A549 (cell line): ENCODE results near the gene SHANK2. TPM values are rescaled to one million over a fixed set of nuclear protein-coding genes. Genes with fewer than 3 reads are reported as not detected.

Experiments used
- ATAC-seq, 2 experiments: fragments of 200-7000 bp in 1 of 2; fragments of >200 bp in 1 of 2; cut with Nextera tagmentation in 1 of 2; cut with Tn5 transposase in 1 of 2; 3 replicates each; pipeline versions ENCODE4 v1.8.0 to v1.9.1; 2018 to 2020; ENCODE audit warnings: mild to moderate bottlenecking in 1 of 2, moderate library complexity in 1 of 2
- CTCF ChIA-PET: fragments of 300-600 bp; sonication (Branson Sonifier 250); formaldehyde crosslinking; extraction: SDS; loops from one replicate; lab custom pipeline; 2021; ENCODE audit warnings: antibody characterized with exemption, inconsistent platforms; lab: Yijun Ruan, JAX
- POLR2A ChIA-PET: fragments of 350-600 bp; formaldehyde crosslinking; extraction: SDS; loops from one replicate; lab custom pipeline; 2021; ENCODE audit warnings: antibody characterized with exemption, inconsistent platforms; lab: Yijun Ruan, JAX
- DNase-seq, 2 experiments: peaks; one replicate each; pipeline versions ENCODE4 v3.0.0 to v3.0.0-alpha.2; 2011 to 2016; ENCODE audit warnings: low read depth in 1 of 2, low spot score in 1 of 2
- FAIRE-seq: peaks from 2 replicates; lab custom pipeline; 2011; peaks lifted over from hg19 to GRCh38; lab: Jason Lieb, UNC
- H3K27ac ChIP-seq, 2 experiments: fragments of >200 bp; sonication (Bioruptor Twin); formaldehyde crosslinking; 3 replicates each; pipeline ENCODE4 v1.5.1; 2016 to 2017
- H3K4me1 ChIP-seq: fragments of >200 bp; sonication (Bioruptor Twin); formaldehyde crosslinking; 3 replicates; pipeline ENCODE4 v1.6.1; 2016
- H3K4me2 ChIP-seq: fragments of >200 bp; sonication (Bioruptor Twin); formaldehyde crosslinking; 3 replicates; pipeline ENCODE4 v1.6.1; 2016
- H3K4me3 ChIP-seq: fragments of >200 bp; sonication (Bioruptor Twin); formaldehyde crosslinking; 3 replicates; pipeline ENCODE4 v1.5.1; 2016
- H3K9me3 ChIP-seq: fragments of >200 bp; sonication (Bioruptor Twin); formaldehyde crosslinking; 3 replicates; pipeline ENCODE4 v1.6.1; 2016
- CBX8 ChIP-seq: fragments of 200-600 bp; sonication (generic); IDR thresholded peaks from 2 replicates; pipeline ENCODE4 v1.6.1; 2016
- CHD4 ChIP-seq: fragments of 200-600 bp; sonication (generic); IDR thresholded peaks from 2 replicates; pipeline ENCODE4 v1.6.1; 2016; ENCODE audit warnings: antibody characterized with exemption, mild to moderate bottlenecking, borderline replicate concordance
- FOSB ChIP-seq: fragments of 250-450 bp; sonication (Bioruptor Pico); IDR thresholded peaks from 2 replicates; pipeline ENCODE4 v1.5.0; 2020; ENCODE audit warnings: mild to moderate bottlenecking, moderate library complexity
- FOSL2 ChIP-seq, 2 experiments: fragments of 450-650 bp in 1 of 2; fragments of >200 bp in 1 of 2; sonication (Bioruptor Twin) in 1 of 2; formaldehyde crosslinking; IDR thresholded peaks; 2 replicates each; pipeline versions ENCODE4 v1.5.0 to v1.6.1; 2016 to 2020; ENCODE audit warnings: mild to moderate bottlenecking in 1 of 2, moderate library complexity in 1 of 2
- FOXS1 ChIP-seq: fragments of 250-450 bp; sonication (Bioruptor Pico); IDR thresholded peaks from 2 replicates; pipeline ENCODE4 v1.5.0; 2020; ENCODE audit warnings: mild to moderate bottlenecking, moderate library complexity
- GATA3 ChIP-seq: IDR thresholded peaks from 2 replicates; pipeline ENCODE4 v1.6.1; 2012; ENCODE audit warnings: borderline replicate concordance
- HEYL ChIP-seq: fragments of 250-450 bp; sonication (Bioruptor Pico); IDR thresholded peaks from 2 replicates; pipeline ENCODE4 v1.8.0; 2021; ENCODE audit warnings: mild to moderate bottlenecking, moderate library complexity
- HOXA7 ChIP-seq: fragments of 250-450 bp; sonication (Bioruptor Pico); IDR thresholded peaks from 2 replicates; pipeline ENCODE4 v1.5.0; 2020; ENCODE audit warnings: mild to moderate bottlenecking, moderate library complexity
- HOXB5 ChIP-seq: fragments of 250-450 bp; sonication (Bioruptor Pico); IDR thresholded peaks from 2 replicates; pipeline ENCODE4 v1.5.0; 2020; ENCODE audit warnings: mild to moderate bottlenecking, moderate library complexity
- KDM1A ChIP-seq: fragments of 200-600 bp; sonication (generic); IDR thresholded peaks from 2 replicates; pipeline ENCODE4 v1.6.1; 2016; ENCODE audit warnings: low read depth, mild to moderate bottlenecking
- KDM5A ChIP-seq: fragments of 200-600 bp; sonication (generic); IDR thresholded peaks from 2 replicates; pipeline ENCODE4 v1.6.1; 2016; ENCODE audit warnings: antibody characterized with exemption, mild to moderate bottlenecking
- MAZ ChIP-seq: fragments of 150-350 bp; IDR thresholded peaks from 2 replicates; pipeline ENCODE4 v1.6.1; 2014; ENCODE audit warnings: antibody characterized with exemption, low read depth, low read length, borderline replicate concordance
- MYC ChIP-seq: IDR thresholded peaks from 2 replicates; pipeline ENCODE4 v1.6.1; 2012; ENCODE audit warnings: mild to moderate bottlenecking, inconsistent platforms, low read length, improper control_type of control experiment, borderline replicate concordance
- PHF8 ChIP-seq: fragments of 200-600 bp; sonication (generic); IDR thresholded peaks from 2 replicates; pipeline ENCODE4 v1.6.1; 2016; ENCODE audit warnings: low read depth, mild to moderate bottlenecking, antibody characterized with exemption, moderate library complexity, borderline replicate concordance
- POLR2AphosphoS2 ChIP-seq: conservative IDR thresholded peaks from 2 replicates; pipeline ENCODE4 v1.6.1; 2012; ENCODE audit warnings: low read length, improper control_type of control experiment, inconsistent platforms
- RCOR1 ChIP-seq: fragments of 150-350 bp; IDR thresholded peaks from 2 replicates; pipeline ENCODE4 v1.6.1; 2014; ENCODE audit warnings: antibody characterized with exemption, low read length, low read depth
- RFX5 ChIP-seq: fragments of 450-650 bp; IDR thresholded peaks from 2 replicates; pipeline ENCODE4 v1.7.1; 2014; ENCODE audit warnings: antibody characterized with exemption, mild to moderate bottlenecking, moderate library complexity
- TFCP2L1 ChIP-seq: fragments of 250-450 bp; sonication (Bioruptor Pico); IDR thresholded peaks from 2 replicates; pipeline ENCODE4 v1.5.0; 2021; ENCODE audit warnings: mild to moderate bottlenecking
- ZNF302 ChIP-seq: fragments of 250-450 bp; sonication (Bioruptor Pico); IDR thresholded peaks from 2 replicates; pipeline ENCODE4 v1.9.0; 2021; ENCODE audit warnings: inconsistent platforms, mild to moderate bottlenecking, moderate library complexity
- ZSCAN20 ChIP-seq: fragments of 250-450 bp; sonication (Bioruptor Pico); IDR thresholded peaks from 2 replicates; pipeline ENCODE4 v1.8.0; 2022; ENCODE audit warnings: mild to moderate bottlenecking, moderate library complexity
- WGBS: methylation state at CpG from one replicate; pipeline ENCODE4 v1.1.6; 2017; ENCODE audit errors: missing lambda C conversion rate; 5-methylcytosine and 5-hydroxymethylcytosine counted together
- polyA plus RNA-seq, 4 experiments: library from polyadenylated mRNA; depleted of rRNA in 3 of 4; stranded (reverse); fragments of >200 nt; fragmentation: RNase III in 1 of 4; extraction: RNeasy Plus Mini Kit Qiagen cat#74134 plus additional on column Dnase treatment in 1 of 4; gene quantifications; 2 replicates in 3 of 4; 3 replicates in 1 of 4; pipeline ENCODE4 v1.2.3, GENCODE V29; 2011 to 2017
- TF ChIP-seq, protein P1 (sequence below): IDR thresholded peaks from 2 replicates; pipeline ENCODE4 v1.6.1; 2012
- TF ChIP-seq, protein P2 (sequence below): fragments of 200-600 bp; sonication (generic); IDR thresholded peaks from 2 replicates; pipeline ENCODE4 v1.6.1; 2016; ENCODE audit warnings: antibody characterized with exemption, mild to moderate bottlenecking, moderate library complexity
- TF ChIP-seq, protein P3 (sequence below): IDR thresholded peaks from 2 replicates; pipeline ENCODE4 v1.6.1; 2012
- TF ChIP-seq, protein P4 (sequence below): fragments of >200 bp; sonication (Bioruptor Twin); formaldehyde crosslinking; IDR thresholded peaks from 3 replicates; pipeline ENCODE4 v1.5.1; 2016

SHANK2 gene
- polyA plus RNA-seq, 2 of the 4 experiments (the other 2 are of a cell fraction) = 5.3 to 7.6 TPM

DNA sequence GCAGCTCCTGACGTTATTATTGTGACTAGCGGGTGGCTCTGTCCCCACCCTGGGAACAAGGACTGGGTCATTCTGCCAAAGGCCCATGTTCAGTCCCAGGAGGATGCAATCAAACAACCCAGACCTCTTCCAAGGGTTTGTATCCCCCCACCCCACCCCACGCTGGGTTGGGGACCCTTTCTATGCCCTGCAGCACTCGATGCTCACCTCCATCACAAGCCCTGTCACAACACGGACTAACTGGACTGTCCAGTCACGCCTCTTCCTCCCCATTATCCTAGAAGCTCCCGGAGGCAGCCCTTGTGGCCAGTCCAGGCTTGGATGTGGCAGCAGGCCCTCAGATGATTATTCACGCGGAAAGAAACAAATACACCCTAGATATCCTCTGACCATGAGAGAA, 3.7 kb downstream of the SHANK2 start:
- Histone ChIP-seq H3K27ac (no peak overlapping the region), H3K4me3 (no peak overlapping the region), H3K9me3 (no peaks in the 10 kb centered on the region), H3K4me1 (peaks cover 20% of the 10 kb centered on the region), H3K4me2 (no peak overlapping the region)
- ATAC-seq (no peak), DNase-seq (no peak), FAIRE-seq (no peak)
- 82% methylated on average over 9 of the region's 9 CpGs for WGBS
- POLR2A ChIA-PET = no interaction called here
- CTCF ChIA-PET = interaction anchor here (1.5 to 6.2 kb wide), 2 partner anchors 9 to 95 kb away, joined by 3 to 77 read pairs; no protein-coding TSS in a partner anchor
- TF ChIP-seq GATA3 = no peak
- no peak for TF ChIP-seq ZSCAN20 (CRISPR knock-in tag)
- TF ChIP-seq CHD4 = no peak
- TF ChIP-seq, protein P1, sequence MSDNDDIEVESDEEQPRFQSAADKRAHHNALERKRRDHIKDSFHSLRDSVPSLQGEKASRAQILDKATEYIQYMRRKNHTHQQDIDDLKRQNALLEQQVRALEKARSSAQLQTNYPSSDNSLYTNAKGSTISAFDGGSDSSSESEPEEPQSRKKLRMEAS = no peak
- TF ChIP-seq, protein P2, sequence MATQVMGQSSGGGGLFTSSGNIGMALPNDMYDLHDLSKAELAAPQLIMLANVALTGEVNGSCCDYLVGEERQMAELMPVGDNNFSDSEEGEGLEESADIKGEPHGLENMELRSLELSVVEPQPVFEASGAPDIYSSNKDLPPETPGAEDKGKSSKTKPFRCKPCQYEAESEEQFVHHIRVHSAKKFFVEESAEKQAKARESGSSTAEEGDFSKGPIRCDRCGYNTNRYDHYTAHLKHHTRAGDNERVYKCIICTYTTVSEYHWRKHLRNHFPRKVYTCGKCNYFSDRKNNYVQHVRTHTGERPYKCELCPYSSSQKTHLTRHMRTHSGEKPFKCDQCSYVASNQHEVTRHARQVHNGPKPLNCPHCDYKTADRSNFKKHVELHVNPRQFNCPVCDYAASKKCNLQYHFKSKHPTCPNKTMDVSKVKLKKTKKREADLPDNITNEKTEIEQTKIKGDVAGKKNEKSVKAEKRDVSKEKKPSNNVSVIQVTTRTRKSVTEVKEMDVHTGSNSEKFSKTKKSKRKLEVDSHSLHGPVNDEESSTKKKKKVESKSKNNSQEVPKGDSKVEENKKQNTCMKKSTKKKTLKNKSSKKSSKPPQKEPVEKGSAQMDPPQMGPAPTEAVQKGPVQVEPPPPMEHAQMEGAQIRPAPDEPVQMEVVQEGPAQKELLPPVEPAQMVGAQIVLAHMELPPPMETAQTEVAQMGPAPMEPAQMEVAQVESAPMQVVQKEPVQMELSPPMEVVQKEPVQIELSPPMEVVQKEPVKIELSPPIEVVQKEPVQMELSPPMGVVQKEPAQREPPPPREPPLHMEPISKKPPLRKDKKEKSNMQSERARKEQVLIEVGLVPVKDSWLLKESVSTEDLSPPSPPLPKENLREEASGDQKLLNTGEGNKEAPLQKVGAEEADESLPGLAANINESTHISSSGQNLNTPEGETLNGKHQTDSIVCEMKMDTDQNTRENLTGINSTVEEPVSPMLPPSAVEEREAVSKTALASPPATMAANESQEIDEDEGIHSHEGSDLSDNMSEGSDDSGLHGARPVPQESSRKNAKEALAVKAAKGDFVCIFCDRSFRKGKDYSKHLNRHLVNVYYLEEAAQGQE = no peak
- no peak for TF ChIP-seq FOXS1 (CRISPR knock-in tag)
- no peak for TF ChIP-seq FOSL2 (IDR thresholded peaks at IDR 0.05)
- TF ChIP-seq FOSL2 (CRISPR knock-in tag; IDR thresholded peaks at IDR 0.05) = no peak
- no peak for TF ChIP-seq KDM1A
- TF ChIP-seq MAZ = no peak
- no peak for TF ChIP-seq FOSB (CRISPR knock-in tag)
- no peak for TF ChIP-seq POLR2AphosphoS2
- TF ChIP-seq, protein P3, sequence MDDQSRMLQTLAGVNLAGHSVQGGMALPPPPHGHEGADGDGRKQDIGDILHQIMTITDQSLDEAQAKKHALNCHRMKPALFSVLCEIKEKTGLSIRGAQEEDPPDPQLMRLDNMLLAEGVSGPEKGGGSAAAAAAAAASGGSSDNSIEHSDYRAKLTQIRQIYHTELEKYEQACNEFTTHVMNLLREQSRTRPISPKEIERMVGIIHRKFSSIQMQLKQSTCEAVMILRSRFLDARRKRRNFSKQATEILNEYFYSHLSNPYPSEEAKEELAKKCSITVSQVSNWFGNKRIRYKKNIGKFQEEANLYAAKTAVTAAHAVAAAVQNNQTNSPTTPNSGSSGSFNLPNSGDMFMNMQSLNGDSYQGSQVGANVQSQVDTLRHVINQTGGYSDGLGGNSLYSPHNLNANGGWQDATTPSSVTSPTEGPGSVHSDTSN = no peak
- no peak for TF ChIP-seq RCOR1
- TF ChIP-seq ZNF302 (CRISPR knock-in tag) = no peak
- no peak for TF ChIP-seq HOXA7 (CRISPR knock-in tag)
- no peak for TF ChIP-seq HEYL (CRISPR knock-in tag)
- TF ChIP-seq, protein P4, sequence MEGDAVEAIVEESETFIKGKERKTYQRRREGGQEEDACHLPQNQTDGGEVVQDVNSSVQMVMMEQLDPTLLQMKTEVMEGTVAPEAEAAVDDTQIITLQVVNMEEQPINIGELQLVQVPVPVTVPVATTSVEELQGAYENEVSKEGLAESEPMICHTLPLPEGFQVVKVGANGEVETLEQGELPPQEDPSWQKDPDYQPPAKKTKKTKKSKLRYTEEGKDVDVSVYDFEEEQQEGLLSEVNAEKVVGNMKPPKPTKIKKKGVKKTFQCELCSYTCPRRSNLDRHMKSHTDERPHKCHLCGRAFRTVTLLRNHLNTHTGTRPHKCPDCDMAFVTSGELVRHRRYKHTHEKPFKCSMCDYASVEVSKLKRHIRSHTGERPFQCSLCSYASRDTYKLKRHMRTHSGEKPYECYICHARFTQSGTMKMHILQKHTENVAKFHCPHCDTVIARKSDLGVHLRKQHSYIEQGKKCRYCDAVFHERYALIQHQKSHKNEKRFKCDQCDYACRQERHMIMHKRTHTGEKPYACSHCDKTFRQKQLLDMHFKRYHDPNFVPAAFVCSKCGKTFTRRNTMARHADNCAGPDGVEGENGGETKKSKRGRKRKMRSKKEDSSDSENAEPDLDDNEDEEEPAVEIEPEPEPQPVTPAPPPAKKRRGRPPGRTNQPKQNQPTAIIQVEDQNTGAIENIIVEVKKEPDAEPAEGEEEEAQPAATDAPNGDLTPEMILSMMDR = no peak
- TF ChIP-seq KDM5A = no peak
- TF ChIP-seq PHF8 = no peak
- TF ChIP-seq TFCP2L1 = no peak

DNA sequence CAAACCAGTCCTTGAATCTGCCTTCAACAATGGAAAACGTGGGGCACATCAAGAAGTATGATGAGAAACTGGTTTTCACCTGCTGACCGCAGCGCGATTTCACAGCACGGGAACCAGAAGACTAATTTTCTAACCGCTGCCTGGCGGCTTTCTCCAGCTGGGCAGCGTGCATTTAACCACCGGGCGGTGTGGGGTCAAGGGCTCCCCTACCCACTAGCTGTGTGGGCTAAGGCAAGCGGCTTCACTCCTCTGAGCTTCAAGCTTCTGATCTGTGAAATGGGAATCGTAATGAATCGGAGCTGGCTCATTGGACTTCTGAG, 4.2 kb downstream of the SHANK2 start:
- no peak overlapping the region for H3K4me3 ChIP-seq
- no peak for DNase-seq
- ChIA-PET CTCF (interaction anchor here (0.6 to 6.2 kb wide), 5 partner anchors 9 to 781 kb away, joined by 3 to 77 read pairs (median 3); no protein-coding TSS in a partner anchor), POLR2A (no interaction called here)
- no peak overlapping the region for H3K27ac ChIP-seq
- H3K4me1 ChIP-seq = peaks cover 19% of the 10 kb centered on the region; the same call in 2 of the 3 replicates
- TF ChIP-seq RFX5 = no peak
- TF ChIP-seq MYC = no peak
- TF ChIP-seq CBX8 = no peak
- no peak for TF ChIP-seq HOXB5 (CRISPR knock-in tag)
- TF ChIP-seq PHF8 = no peak
- TF ChIP-seq FOXS1 (CRISPR knock-in tag) = no peak
- no peak for TF ChIP-seq POLR2AphosphoS2
- TF ChIP-seq, protein P2 = no peak
- no peak for FAIRE-seq
- 95% methylated on average over 13 of the region's 13 CpGs for WGBS
- no peak overlapping the region for H3K4me2 ChIP-seq
- no peak for ATAC-seq
- no peaks in the 10 kb centered on the region for H3K9me3 ChIP-seq
